Measurements from ENCODE around the gene PRKD3. TPM values are rescaled to one million over a fixed set of nuclear protein-coding genes. Genes with fewer than 3 reads are reported as not detected.

PRKD3 gene
- total and polyA plus RNA-seq, 10 of the 15 experiments (the other 5 are each of a cell fraction or from before 2014, with no cell fraction given) = 3.3 to 14.9 (median 7.9) TPM

- TF ChIP-seq CTCF (IDR thresholded peaks at IDR 0.05 in 2 of 3, conservative IDR thresholded peaks at IDR 0.05 in 1 of 3; ENCODE audit: control insufficient read depth in 2 of 3, extremely low read depth in 1 of 3, insufficient read depth in 1 of 3, low read depth in 3 of 3, low read length in 3 of 3) (0 out of 6 replicates have a peak, but pooled peaks of 1 of the 3 experiments have one; percentile 10), POLR2A (IDR thresholded peaks at IDR 0.05; ENCODE audit: low read depth, low read length) (peak; percentile 78)
Observed at GRCh38 chr2:37324536-37324785, 172 bp downstream of the PRKD3 start (continued).

DNA sequence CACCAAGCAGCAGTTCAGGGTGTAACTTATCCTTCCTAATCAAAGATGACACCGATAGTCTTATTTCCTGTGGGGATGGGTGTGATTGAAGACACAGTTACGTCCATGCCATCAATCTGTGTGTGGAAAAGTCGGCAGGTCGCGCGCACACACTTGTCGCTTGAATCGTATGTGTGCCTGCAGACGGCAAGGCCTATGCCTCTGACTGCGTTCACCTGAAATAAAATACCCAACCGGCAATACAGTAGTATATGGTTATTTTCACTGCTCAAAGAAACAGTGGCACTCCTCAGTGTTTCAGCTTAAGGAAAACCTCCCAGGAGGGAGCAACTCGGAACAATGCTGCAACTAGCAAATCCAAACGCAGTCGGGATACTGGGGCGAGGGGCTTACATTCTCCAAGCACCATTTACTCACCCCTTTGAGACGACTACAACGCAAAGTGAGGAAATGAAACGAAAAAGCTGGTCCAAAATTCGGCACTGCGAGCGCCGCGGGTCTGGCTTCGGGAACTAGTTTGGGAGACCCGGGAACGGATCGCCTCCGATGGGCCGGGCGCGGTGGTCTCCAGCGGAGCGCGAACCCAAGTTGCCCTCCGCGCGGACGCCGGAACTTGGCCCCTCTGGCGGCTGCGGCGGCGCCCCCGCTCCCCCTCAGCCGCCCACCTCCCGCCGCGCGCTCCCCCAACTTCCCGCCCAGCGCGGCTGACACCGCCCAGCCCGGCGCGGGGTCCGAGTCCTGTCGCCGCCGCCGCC, 675 bp downstream of the PRKD3 start:
- Histone ChIP-seq H4K20me1 (ENCODE audit: control insufficient read depth, insufficient read depth) (no peaks in the 10 kb centered on the region), H3K4me2 (ENCODE audit: control insufficient read depth, insufficient read depth) (peak overlapping the region; percentile 73), H2AFZ (ENCODE audit: control insufficient read depth, low read depth, low read length) (peak overlapping the region; percentile 77), H3K36me3 (ENCODE audit: control insufficient read depth in 2 of 2, insufficient read depth in 2 of 2, low read length in 1 of 2) (no peaks in the 10 kb centered on the region), H3K27ac (ENCODE audit: control insufficient read depth, insufficient read depth) (peak overlapping the region; percentile 35), H3K27me3 (replicated peaks in 1 of 2; ENCODE audit: control insufficient read depth in 2 of 2, insufficient read depth in 2 of 2, low read length in 1 of 2) (peaks cover 2 to 6% of the 10 kb centered on the region in 2 experiments), H3K4me1 (ENCODE audit: control insufficient read depth, insufficient read depth, low read length) (peaks cover 5% of the 10 kb centered on the region; the same call in 1 of the 2 replicates), H3K9ac (ENCODE audit: control insufficient read depth, insufficient read depth, low read length) (peak overlapping the region; percentile 68), H3K4me3 (peak overlapping the region; percentile 69), H3K79me2 (ENCODE audit: control insufficient read depth, insufficient read depth, low read length) (peaks cover 5% of the 10 kb centered on the region), H3K9me3 (replicated peaks; ENCODE audit: control insufficient read depth, insufficient read depth, low read length) (no peaks in the 10 kb centered on the region)
- peak; percentile 13 for FAIRE-seq
- CTCF ChIA-PET = interaction anchor here (0.9 to 2.9 kb wide), 3 partner anchors 10 to 72 kb away, joined by 3 to 11 read pairs (median 3); no protein-coding TSS in a partner anchor
- in situ Hi-C loops (cut with MboI) = no loop called here
- 1% methylated on average over 46 of the region's 61 CpGs for WGBS (ENCODE audit: insufficient coverage, insufficient replicate concordance, low lambda C conversion rate, missing lambda C conversion rate)
- ATAC-seq = peak; percentile 42
- intact Hi-C loops (cut with micrococcal nuclease; ENCODE audit: unreplicated experiment) = loop anchor here (5.0 kb wide), 1 partner anchor 53 kb away; no protein-coding TSS in a partner anchor
- SMC1A ChIA-PET (ENCODE audit: uncharacterized antibody, unreplicated experiment) = interaction anchor here (1.3 to 2.5 kb wide), 4 partner anchors 11 to 554 kb away, joined by 3 to 17 read pairs (median 6); no protein-coding TSS in a partner anchor
- POLR2A ChIA-PET = no interaction called here
- RAD21 ChIA-PET (ENCODE audit: unreplicated experiment) = interaction anchor here (2.7 kb wide), 1 partner anchor 66 kb away, joined by 9 read pairs; no protein-coding TSS in a partner anchor
- TSS peak; percentile 60 for BruUV-seq (replicated peaks)
- DNase-seq (ENCODE audit: low read depth, low spot score) = no peak
- TF ChIP-seq IKZF1 (conservative IDR thresholded peaks at IDR 0.05) = peak; percentile 38
- peak; percentile 89; the same call in 1 of the 2 replicates for TF ChIP-seq MLLT1 (IDR thresholded peaks at IDR 0.05)
- no peak for TF ChIP-seq PAX8 (IDR thresholded peaks at IDR 0.05)
- TF ChIP-seq CREM (IDR thresholded peaks at IDR 0.05; ENCODE audit: low read depth) = no peak
- no peak for TF ChIP-seq ESRRA (IDR thresholded peaks at IDR 0.05; ENCODE audit: low read length)
- TF ChIP-seq MYC (IDR thresholded peaks at IDR 0.05; ENCODE audit: insufficient read depth, insufficient read length, insufficient replicate concordance, low read length, severe bottlenecking) = no peak
- no peak for TF ChIP-seq TCF3 (IDR thresholded peaks at IDR 0.05; ENCODE audit: borderline replicate concordance, insufficient read depth, low read depth, low read length)
- no peak for TF ChIP-seq JUND (IDR thresholded peaks at IDR 0.05; ENCODE audit: low read depth, low read length)
- peak; percentile 48; the same call in 1 of the 2 replicates for TF ChIP-seq BMI1 (IDR thresholded peaks at IDR 0.05; ENCODE audit: borderline replicate concordance)
- TF ChIP-seq SPI1 (IDR thresholded peaks at IDR 0.05; ENCODE audit: borderline replicate concordance, insufficient read depth, low read depth, low read length) = peak; percentile 9; the same call in 1 of the 2 replicates
- peak; percentile 38; the same call in 1 of the 2 replicates for TF ChIP-seq GATAD2B (conservative IDR thresholded peaks at IDR 0.05; ENCODE audit: low read depth)
- no peak for TF ChIP-seq EP300 (IDR thresholded peaks at IDR 0.05; ENCODE audit: borderline replicate concordance in 1 of 2, control insufficient read depth in 1 of 2, low read depth in 2 of 2, low read length in 2 of 2)
